NB4 (cell line): ENCODE results near the gene BCL11B.

ENCODE experiments used
- CTCF ChIP-seq: IDR thresholded peaks from one replicate; pipeline ENCODE4 v1.5.1; 2012; ENCODE audit warnings: low read depth, low read length
- MAX ChIP-seq: IDR thresholded peaks from 2 replicates; pipeline ENCODE4 v1.6.1; 2011; ENCODE audit warnings: low read depth, low read length
- MYC ChIP-seq: IDR thresholded peaks from 2 replicates; pipeline ENCODE4 v1.6.1; 2011; ENCODE audit warnings: low read depth, low read length
- POLR2A ChIP-seq: IDR thresholded peaks from 2 replicates; pipeline ENCODE4 v1.6.1; 2011; ENCODE audit warnings: mild to moderate bottlenecking; ENCODE audit not compliant: insufficient read length; ENCODE audit errors: extremely low read depth

DNA sequence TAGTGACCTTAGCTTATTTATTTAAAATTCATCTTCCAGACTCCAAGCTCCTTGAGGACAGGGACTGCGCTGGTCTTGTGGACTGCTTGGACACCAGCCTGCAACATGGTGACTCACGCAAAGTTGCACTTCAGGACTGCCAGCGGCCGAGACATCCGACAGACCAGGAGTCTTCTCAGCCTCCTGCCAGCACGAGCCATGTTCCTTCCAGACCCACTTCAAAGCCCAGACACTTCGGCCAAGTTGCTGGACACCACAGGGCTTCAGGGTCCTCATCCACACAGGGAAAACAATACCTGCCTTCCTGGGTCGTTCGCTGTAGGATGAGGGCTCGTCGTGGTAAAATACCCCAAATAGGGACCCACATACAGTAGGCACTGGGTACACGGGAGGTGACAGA lies 88.7 kb downstream of the BCL11B start:
- TF ChIP-seq POLR2A, result no peak
- no peak for TF ChIP-seq CTCF
- no peak for TF ChIP-seq MAX
- TF ChIP-seq MYC, result no peak
